B cell (primary cell): ENCODE results near the gene ZDHHC7. TPM values are rescaled to one million over a fixed set of nuclear protein-coding genes. Genes with fewer than 3 reads are reported as not detected.

Experiments used
- ATAC-seq: fragments of 200-7000 bp; cut with Tn5 transposase; one replicate; pipeline ENCODE4 v1.10.0; 2021; ENCODE audit warnings: low read depth, mild to moderate bottlenecking, moderate number of reproducible peaks, moderate library complexity
- CTCF ChIA-PET: fragments of 350-600 bp; sonication (Branson Sonifier 250); formaldehyde crosslinking; loops from one replicate; lab custom pipeline; 2021; ENCODE audit warnings: antibody characterized with exemption, inconsistent platforms; lab: Charles Lee
- POLR2A ChIA-PET: fragments of 350-600 bp; sonication (Branson Sonifier 250); formaldehyde crosslinking; loops from one replicate; lab custom pipeline; 2021; ENCODE audit warnings: antibody characterized with exemption; lab: Charles Lee
- DNase-seq: peaks from one replicate; pipeline ENCODE4 v3.0.0; 2013
- H2AFZ ChIP-seq: 2 replicates; pipeline ENCODE4 v1.6.1; 2012; ENCODE audit warnings: mild to moderate bottlenecking, low read depth, low read length; ENCODE audit not compliant: insufficient read depth, poor library complexity, severe bottlenecking
- H3K27ac ChIP-seq, 2 donors: 1 replicate in 1 of 2; 2 replicates in 1 of 2; pipeline ENCODE4 v1.5.1; 2012 to 2013; ENCODE audit warnings: low read length in 2 of 2, mild to moderate bottlenecking in 2 of 2, moderate library complexity in 1 of 2
- H3K27me3 ChIP-seq, 4 experiments: fragments of 200-600 bp in 1 of 4; sonication (generic) in 1 of 4; replicated peaks in 1 of 4; 1 replicate in 2 of 4; 2 replicates in 2 of 4; pipeline versions ENCODE4 v1.6.1 to v1.7.0; 2013 to 2016; ENCODE audit warnings: low read length in 3 of 4, mild to moderate bottlenecking in 2 of 4, mixed read lengths in 1 of 4, moderate library complexity in 1 of 4; ENCODE audit not compliant: insufficient read depth in 4 of 4, control insufficient read depth in 3 of 4; ENCODE audit errors: control extremely low read depth in 1 of 4
- H3K36me3 ChIP-seq, 2 experiments: replicated peaks in 1 of 2; 1 replicate in 1 of 2; 2 replicates in 1 of 2; pipeline versions ENCODE4 v1.6.1 to v1.7.1; 2013; ENCODE audit warnings: low read length in 1 of 2; ENCODE audit not compliant: insufficient read depth in 2 of 2, control insufficient read depth in 1 of 2; ENCODE audit errors: control extremely low read depth in 1 of 2, extremely low read depth in 1 of 2
- H3K4me1 ChIP-seq, 2 donors: fragments of 200-600 bp in 1 of 2; sonication (generic) in 1 of 2; 1 replicate in 1 of 2; 2 replicates in 1 of 2; pipeline versions ENCODE4 v1.5.1 to v1.6.1; 2013 to 2017; ENCODE audit warnings: low read length in 2 of 2; ENCODE audit not compliant: control insufficient read depth in 2 of 2, insufficient read depth in 2 of 2
- H3K4me2 ChIP-seq: replicated peaks from 2 replicates; pipeline ENCODE3; 2012; ENCODE audit warnings: mild to moderate bottlenecking, low read depth, low read length; ENCODE audit not compliant: poor library complexity, severe bottlenecking
- H3K4me3 ChIP-seq, 5 experiments: fragments of 200-600 bp in 1 of 5; sonication (generic) in 1 of 5; 1 replicate in 3 of 5; 2 replicates in 2 of 5; pipeline versions ENCODE4 v1.5.1 to v1.7.0; 2011 to 2016; ENCODE audit warnings: low read length in 4 of 5, mild to moderate bottlenecking in 4 of 5, low read depth in 2 of 5, control low read depth in 1 of 5, moderate library complexity in 1 of 5; ENCODE audit not compliant: insufficient read depth in 1 of 5; ENCODE audit errors: control extremely low read depth in 1 of 5, extremely low read depth in 1 of 5
- H3K79me2 ChIP-seq: fragments of 200-600 bp; sonication (generic); one replicate; pipeline ENCODE4 v1.6.0; 2016; ENCODE audit warnings: low read length; ENCODE audit not compliant: control insufficient read depth, insufficient read depth
- H3K9ac ChIP-seq: fragments of 200-600 bp; sonication (generic); 2 replicates; pipeline ENCODE4 v1.6.1; 2017; ENCODE audit warnings: mild to moderate bottlenecking, low read length, moderate library complexity
- H3K9me3 ChIP-seq, 3 donors: one replicate each; pipeline versions ENCODE4 v1.6.1 to v1.7.1; 2013; ENCODE audit warnings: low read length in 2 of 3; ENCODE audit not compliant: control insufficient read depth in 2 of 3, insufficient read depth in 1 of 3; ENCODE audit errors: control extremely low read depth in 1 of 3
- H4K20me1 ChIP-seq: 2 replicates; pipeline ENCODE4 v1.6.0; 2012; ENCODE audit warnings: mild to moderate bottlenecking, low read length; ENCODE audit not compliant: insufficient read depth, control insufficient read depth, poor library complexity, severe bottlenecking
- H3K27ac Mint-ChIP-seq: one replicate; pipeline ENCODE4 v1.8.0; 2021; ENCODE audit warnings: mixed read lengths
- H3K27me3 Mint-ChIP-seq: one replicate; pipeline ENCODE4 v1.8.0; 2021; ENCODE audit warnings: mixed read lengths
- H3K4me1 Mint-ChIP-seq: one replicate; pipeline ENCODE4 v1.8.0; 2021; ENCODE audit warnings: mixed read lengths
- H3K4me3 Mint-ChIP-seq: one replicate; pipeline ENCODE4 v1.8.0; 2021; ENCODE audit warnings: mixed read lengths
- H3K9me3 Mint-ChIP-seq: one replicate; pipeline ENCODE4 v1.8.0; 2022; ENCODE audit warnings: mixed read lengths; ENCODE audit not compliant: insufficient read depth
- EZH2 ChIP-seq: IDR thresholded peaks from 2 replicates; pipeline ENCODE4 v1.6.1; 2012; ENCODE audit warnings: borderline replicate concordance, low read depth, mild to moderate bottlenecking, moderate library complexity, low read length; ENCODE audit not compliant: insufficient read depth, poor library complexity, severe bottlenecking
- WGBS: methylation state at CpG from one replicate; pipeline ENCODE4 v1.1.5; 2013; ENCODE audit warnings: missing lambda C conversion rate; ENCODE audit not compliant: insufficient coverage; 5-methylcytosine and 5-hydroxymethylcytosine counted together
- intact Hi-C: fragments of 100-400 bp; cut with micrococcal nuclease; formaldehyde crosslinking; loops from one replicate; pipeline ENCODE4 v1.10.0; 2022
- polyA plus RNA-seq: library from polyadenylated mRNA; depleted of rRNA; stranded (reverse); fragments of >200 nt; gene quantifications from 2 replicates; pipeline ENCODE4 v1.2.3, GENCODE V29; 2012
- total RNA-seq, 2 donors: library from RNA; stranded (reverse); fragments of 120-200 nt in 1 of 2; gene quantifications; 1 replicate in 1 of 2; 2 replicates in 1 of 2; pipeline versions ENCODE4 v1.2.3 to v1.2.4, GENCODE V29; 2013 to 2022
- TF ChIP-seq, protein P1 (sequence below): fragments of 200-600 bp; IDR thresholded peaks from one replicate; pipeline ENCODE4 v1.8.0; 2022; ENCODE audit warnings: antibody characterized with exemption, mild to moderate bottlenecking

Gene ZDHHC7
- total and polyA plus RNA-seq, 2 donors (not counting 1 experiment from before 2014, with no cell fraction given), result 25.2 to 36.1 TPM

DNA sequence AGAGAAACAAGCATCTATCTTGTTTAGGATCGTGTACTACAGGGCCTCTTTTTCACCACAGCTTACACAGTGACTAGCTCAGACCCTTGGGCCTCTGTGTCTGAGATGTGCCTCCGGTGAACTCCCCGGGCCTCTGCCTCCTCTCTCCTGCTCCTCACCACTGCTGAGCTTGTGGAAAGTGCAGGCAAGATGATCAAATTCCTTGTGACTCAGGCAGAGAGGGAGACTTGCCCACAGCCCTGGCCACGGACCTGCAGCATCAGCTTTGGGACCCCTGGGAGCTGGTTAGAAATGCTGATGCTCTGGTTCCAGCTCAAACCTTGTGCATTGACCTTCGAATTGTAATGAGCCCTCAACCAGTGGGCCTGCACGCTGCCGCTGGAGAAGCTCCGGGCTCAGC lies 79.8 kb downstream of the ZDHHC7 start:
- H3K4me3 Mint-ChIP-seq, result no peak overlapping the region
- H3K9me3 Mint-ChIP-seq, result no peaks in the 10 kb centered on the region
- no peak overlapping the region for H3K4me2 ChIP-seq
- H3K27me3 Mint-ChIP-seq, result no peaks in the 10 kb centered on the region
- H3K79me2 ChIP-seq, result no peaks in the 10 kb centered on the region
- 94% methylated on average over 6 of the region's 8 CpGs for WGBS
- no peak overlapping the region for H3K27ac ChIP-seq
- no peak overlapping the region for H3K27ac Mint-ChIP-seq
- H3K9ac ChIP-seq, result no peak overlapping the region
- ATAC-seq (no peak), DNase-seq (no peak)
- no peaks in the 10 kb centered on the region for H3K4me1 Mint-ChIP-seq
- POLR2A ChIA-PET, result no interaction called here
- no peaks in the 10 kb centered on the region for H4K20me1 ChIP-seq
- CTCF ChIA-PET, result interaction anchor here (0.6 to 1.4 kb wide), 3 partner anchors 21 to 579 kb away, joined by 4 to 5 read pairs (median 5); no protein-coding TSS in a partner anchor
- intact Hi-C loops, result no loop called here
- TF ChIP-seq EZH2, result no peak
- TF ChIP-seq, protein P1, sequence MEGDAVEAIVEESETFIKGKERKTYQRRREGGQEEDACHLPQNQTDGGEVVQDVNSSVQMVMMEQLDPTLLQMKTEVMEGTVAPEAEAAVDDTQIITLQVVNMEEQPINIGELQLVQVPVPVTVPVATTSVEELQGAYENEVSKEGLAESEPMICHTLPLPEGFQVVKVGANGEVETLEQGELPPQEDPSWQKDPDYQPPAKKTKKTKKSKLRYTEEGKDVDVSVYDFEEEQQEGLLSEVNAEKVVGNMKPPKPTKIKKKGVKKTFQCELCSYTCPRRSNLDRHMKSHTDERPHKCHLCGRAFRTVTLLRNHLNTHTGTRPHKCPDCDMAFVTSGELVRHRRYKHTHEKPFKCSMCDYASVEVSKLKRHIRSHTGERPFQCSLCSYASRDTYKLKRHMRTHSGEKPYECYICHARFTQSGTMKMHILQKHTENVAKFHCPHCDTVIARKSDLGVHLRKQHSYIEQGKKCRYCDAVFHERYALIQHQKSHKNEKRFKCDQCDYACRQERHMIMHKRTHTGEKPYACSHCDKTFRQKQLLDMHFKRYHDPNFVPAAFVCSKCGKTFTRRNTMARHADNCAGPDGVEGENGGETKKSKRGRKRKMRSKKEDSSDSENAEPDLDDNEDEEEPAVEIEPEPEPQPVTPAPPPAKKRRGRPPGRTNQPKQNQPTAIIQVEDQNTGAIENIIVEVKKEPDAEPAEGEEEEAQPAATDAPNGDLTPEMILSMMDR, result no peak
- H3K27me3 ChIP-seq, result no peaks in the 10 kb centered on the region
- H3K4me3 ChIP-seq, result no peak overlapping the region
- H2AFZ ChIP-seq, result no peak overlapping the region
- H3K4me1 ChIP-seq, result no peaks in the 10 kb centered on the region
- peaks cover 0 to 20% (median 0%) of the 10 kb centered on the region in 3 donors for H3K9me3 ChIP-seq
- H3K36me3 ChIP-seq, result no peaks in the 10 kb centered on the region

DNA sequence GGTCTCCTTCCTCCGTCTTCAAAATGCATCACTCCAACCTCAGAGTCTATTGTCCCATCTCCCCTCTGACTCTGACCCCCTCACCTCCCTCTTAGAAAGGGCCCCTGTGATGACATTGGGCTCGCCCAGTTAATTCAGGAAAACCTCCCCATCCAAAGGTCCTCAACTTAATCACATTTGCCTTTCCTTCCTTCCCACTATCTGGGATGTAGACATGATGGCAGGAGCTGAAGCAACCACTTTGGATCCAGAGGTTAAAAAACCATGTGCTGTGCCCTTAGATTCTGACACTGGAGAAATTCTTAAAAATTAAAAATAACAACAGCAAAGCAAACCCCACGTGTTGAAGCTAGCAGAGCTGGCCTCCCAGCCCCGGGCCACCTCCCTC lies 80.2 kb downstream of the ZDHHC7 start:
- no peak for TF ChIP-seq EZH2
- TF ChIP-seq, protein P1, result no peak
- H2AFZ ChIP-seq, result no peak overlapping the region
- Mint-ChIP-seq H3K9me3 (no peaks in the 10 kb centered on the region), H3K4me1 (no peaks in the 10 kb centered on the region), H3K4me3 (no peak overlapping the region), H3K27me3 (no peaks in the 10 kb centered on the region), H3K27ac (no peak overlapping the region)
- no peak overlapping the region for H3K4me3 ChIP-seq
- no peak overlapping the region for H3K27ac ChIP-seq
- H3K4me2 ChIP-seq, result no peak overlapping the region
- H3K9me3 ChIP-seq, result peaks cover 0 to 20% (median 0%) of the 10 kb centered on the region in 3 donors
- H3K4me1 ChIP-seq, result no peaks in the 10 kb centered on the region
- H3K79me2 ChIP-seq, result no peaks in the 10 kb centered on the region
- CTCF ChIA-PET, result interaction anchor here (0.6 to 1.4 kb wide), 2 partner anchors 39 to 578 kb away, joined by 4 to 5 read pairs; no protein-coding TSS in a partner anchor
- H3K9ac ChIP-seq, result no peak overlapping the region
- no peak for ATAC-seq
- POLR2A ChIA-PET, result no interaction called here
- no peak for DNase-seq
- H3K36me3 ChIP-seq, result no peaks in the 10 kb centered on the region
- H4K20me1 ChIP-seq, result no peaks in the 10 kb centered on the region
- intact Hi-C loops, result no loop called here
- 87% methylated on average over 4 of the region's 4 CpGs for WGBS
- no peaks in the 10 kb centered on the region for H3K27me3 ChIP-seq
